GM18498 (cell line): ENCODE data around the gene ZNF28.
"Not testable (repeated sequence)": the region's sequence is repeated elsewhere in the genome, so short reads cannot be mapped to it uniquely, and the experiment has no call there.

Experiments
- ATAC-seq: cut with Tn5 transposase; IDR thresholded peaks from one replicate; pipeline ENCODE4 v1.9.1; 2021; ENCODE audit warnings: mild to moderate bottlenecking, moderate library complexity; ENCODE audit not compliant: unreplicated experiment

ZNF28 gene

DNA sequence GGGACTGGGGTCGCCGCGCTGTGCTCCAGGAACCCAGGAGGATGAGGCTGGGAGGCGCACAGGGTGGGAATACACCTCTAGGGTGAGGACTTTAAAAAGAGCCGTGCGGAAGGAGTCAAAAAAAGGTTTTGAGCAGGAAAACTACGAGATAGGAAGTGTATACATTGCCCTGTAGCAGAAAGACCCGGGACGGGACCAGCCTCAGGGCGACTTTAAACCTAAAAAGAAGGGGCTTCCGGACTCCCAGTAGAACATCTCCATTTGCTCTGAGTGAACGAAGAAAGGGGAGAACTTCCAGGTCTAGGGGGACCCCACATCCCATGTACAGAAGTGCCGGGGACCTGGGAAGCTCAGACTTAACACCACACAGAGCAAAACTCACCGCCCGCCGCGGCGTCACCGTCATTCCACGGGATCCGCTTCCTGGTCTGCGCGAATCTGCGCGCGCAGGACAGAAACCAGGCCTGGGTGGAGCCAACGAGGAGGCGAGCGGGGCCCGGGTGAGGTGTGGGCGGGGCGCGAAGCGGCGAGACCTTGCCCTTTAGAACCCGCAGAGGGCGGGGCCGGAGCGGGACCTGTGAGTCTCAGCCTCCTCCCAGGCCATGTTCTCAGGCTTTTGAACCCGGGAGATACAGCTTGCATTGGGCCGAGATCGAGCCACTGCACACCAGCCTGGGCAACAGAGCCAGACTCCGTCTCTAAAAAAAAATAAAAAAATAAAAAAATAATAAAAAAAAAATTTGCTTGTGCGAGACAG lies at the start of gene ZNF28:
Gene ZNF28, minus strand, starts transcription at position 430 of the 757 bp plus-strand sequence. CDS start 3,675 bp downstream, outside the sequence.
- ATAC-seq, result peak; percentile 97

GRCh38 chr19:52868031-52868430 lies 46.6 kb upstream of the ZNF28 start:
- ATAC-seq, result not testable (repeated sequence)

GRCh38 chr19:52857378-52858191 lies 36.2 kb upstream of the ZNF28 start, which contains the start of gene ZNF468:
Gene ZNF468 (minus strand): TSS chr19:52857619. CDS start chr19:52854272, 3,347 bp downstream.
- ATAC-seq, result peak; percentile 97

DNA sequence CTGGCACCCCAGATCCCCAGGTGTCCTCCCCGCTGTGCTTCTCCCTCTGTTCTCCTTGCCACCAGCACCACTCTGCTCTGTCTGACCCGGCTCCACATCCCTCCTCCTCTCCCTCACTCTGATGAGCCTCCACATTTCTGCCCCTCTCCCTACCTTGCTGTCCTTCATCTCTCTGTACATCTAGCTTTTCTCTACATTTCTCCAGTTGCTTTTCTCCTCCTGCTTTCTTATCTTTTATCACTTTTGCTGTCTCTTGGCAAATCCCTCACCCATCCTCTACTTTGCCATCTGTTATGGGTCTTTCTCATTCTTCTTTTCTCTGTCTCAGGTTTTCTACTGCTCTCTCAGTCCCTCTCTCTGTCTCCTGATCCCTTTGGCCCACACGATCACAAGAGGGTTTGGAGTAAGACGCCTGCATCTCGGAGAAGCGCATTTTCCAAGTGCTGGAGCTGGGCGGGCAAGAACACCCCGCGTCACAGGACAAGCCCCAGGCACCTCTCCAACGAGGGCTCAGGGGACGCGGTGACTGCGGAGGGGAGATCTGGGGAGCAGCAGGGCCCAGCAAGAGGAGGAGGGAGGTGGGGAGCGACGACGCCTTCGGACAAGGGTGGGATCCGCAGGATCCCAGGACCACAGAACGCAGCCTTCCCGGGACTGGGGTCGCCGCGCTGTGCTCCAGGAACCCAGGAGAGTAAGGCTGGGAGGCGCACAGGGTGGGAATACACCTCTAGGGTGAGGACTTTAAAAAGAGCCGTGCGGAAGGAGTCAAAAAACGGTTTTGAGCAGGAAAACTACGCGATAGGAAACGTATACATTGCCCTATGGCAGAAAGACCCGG lies 35.3 kb upstream of the ZNF28 start:
- peak; percentile 21 for ATAC-seq

- ATAC-seq, result not testable (repeated sequence)
These were observed 25.9 kb upstream of the ZNF28 start for GRCh38 chr19:52847352-52847751.

- ATAC-seq, result not testable (repeated sequence)
These were observed 19.5 kb upstream of the ZNF28 start for GRCh38 chr19:52840825-52841465.

GRCh38 chr19:52834289-52834688 lies 12.9 kb upstream of the ZNF28 start:
- ATAC-seq, result not testable (repeated sequence)

GRCh38 chr19:52833541-52833940 lies 12.1 kb upstream of the ZNF28 start:
- ATAC-seq, result not testable (repeated sequence)

GRCh38 chr19:52829866-52830265 lies 8.4 kb upstream of the ZNF28 start:
- ATAC-seq, result not testable (repeated sequence)

DNA sequence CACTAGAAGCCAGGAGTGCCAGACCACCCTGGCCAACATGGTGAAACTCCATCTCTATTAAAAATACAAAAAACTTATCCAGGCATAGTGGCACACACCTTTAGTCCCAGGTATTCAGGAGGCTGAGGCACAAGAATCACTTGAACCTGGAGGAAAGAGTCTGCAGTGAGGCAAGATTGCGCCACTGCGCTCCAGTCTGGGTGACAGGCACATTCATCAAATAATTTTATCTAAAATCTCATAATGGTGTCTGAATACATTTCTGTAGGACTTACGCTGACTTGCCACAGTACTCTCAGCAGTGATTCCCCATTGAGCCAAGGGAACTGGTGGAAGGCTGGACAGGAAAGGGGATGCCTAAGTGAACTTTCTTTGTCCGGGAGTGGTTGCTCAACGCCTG lies 4.3 kb upstream of the ZNF28 start:
- ATAC-seq, result no peak

DNA sequence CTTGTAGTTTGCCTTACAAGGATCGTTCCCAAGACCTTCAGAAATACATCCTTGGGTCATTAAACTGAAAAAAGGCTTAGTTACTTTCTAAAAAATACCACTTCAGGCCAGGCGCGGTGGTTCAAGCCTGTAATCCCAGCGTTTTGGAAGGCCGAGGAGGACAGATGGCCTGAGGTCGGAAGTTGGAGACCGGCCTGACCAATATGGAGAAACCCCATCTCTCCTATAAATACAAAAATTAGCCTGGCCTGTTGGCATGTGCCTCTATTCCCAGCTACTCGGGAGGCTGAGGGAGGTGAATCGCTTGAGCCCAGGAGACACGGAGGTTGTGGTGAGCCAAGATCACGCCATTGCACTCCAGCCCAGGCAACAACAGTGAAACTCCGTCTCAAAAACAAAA lies 2.2 kb upstream of the ZNF28 start:
- ATAC-seq, result no peak

DNA sequence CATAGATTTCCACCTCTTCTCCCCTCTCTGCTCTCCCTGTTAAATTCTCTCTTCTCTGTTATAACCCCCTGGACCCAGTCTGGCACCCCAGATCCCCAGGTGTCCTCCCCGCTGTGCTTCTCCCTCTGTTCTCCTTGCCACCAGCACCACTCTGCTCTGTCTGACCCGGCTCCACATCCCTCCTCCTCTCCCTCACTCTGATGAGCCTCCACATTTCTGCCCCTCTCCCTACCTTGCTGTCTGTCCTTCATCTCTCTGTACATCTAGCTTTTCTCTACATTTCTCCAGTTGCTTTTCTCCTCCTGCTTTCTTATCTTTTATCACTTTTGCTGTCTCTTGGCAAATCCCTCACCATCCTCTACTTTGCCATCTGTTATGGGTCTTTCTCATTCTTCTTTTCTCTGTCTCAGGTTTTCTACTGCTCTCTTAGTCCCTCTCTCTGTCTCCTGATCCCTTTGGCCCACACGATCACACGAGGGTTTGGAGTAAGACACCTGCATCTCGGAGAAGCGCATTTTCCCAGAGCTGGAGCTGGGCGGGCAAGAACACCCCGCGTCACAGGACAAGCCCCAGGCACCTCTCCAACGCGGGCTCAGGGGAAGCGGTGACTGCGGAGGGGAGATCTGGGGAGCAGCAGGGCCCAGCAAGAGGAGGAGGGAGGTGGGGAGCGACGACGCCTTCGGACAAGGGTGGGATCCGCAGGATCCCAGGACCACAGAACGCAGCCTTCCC lies 795 bp downstream of the ZNF28 start:
- peak; percentile 42 for ATAC-seq

- ATAC-seq, result no peak
These were observed 11.6 kb downstream of the ZNF28 start for GRCh38 chr19:52809801-52810200.

- ATAC-seq, result not testable (repeated sequence)
These were observed 21.3 kb downstream of the ZNF28 start for GRCh38 chr19:52799950-52800640.

GRCh38 chr19:52789440-52789839 lies 32.0 kb downstream of the ZNF28 start:
- no peak for ATAC-seq

GRCh38 chr19:52786464-52787354 lies 34.7 kb downstream of the ZNF28 start, which contains the start of gene ZNF600:
Gene ZNF600 (minus strand): TSS chr19:52786791. CDS start chr19:52778888, 7,903 bp downstream.
- peak; percentile 98 for ATAC-seq

DNA sequence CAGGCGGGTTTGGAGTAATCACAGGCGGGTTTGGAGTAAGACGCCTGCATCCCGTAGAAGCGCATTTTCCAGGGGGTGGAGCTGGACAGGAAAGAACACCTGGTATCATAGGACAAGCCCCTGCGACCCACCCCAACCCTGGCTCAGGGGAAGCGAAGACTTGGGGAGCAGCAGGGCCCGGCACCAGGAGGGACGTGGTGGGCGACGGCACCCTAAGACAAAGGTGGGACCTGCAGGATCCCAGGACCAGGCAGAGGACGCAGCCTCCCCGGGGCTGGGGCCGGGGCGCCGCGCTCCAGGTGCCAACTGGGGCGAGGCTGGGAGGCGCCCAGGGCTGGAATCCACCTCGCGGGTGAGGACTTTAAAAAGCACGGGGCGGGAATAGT lies 35.4 kb downstream of the ZNF28 start:
- peak; percentile 32 for ATAC-seq

GRCh38 chr19:52785506-52785905 lies 35.9 kb downstream of the ZNF28 start:
- ATAC-seq, result no peak
